Endothelial cell of umbilical vein (primary cell): ENCODE measurements around the gene MGAT5. TPM values are rescaled to one million over a fixed set of nuclear protein-coding genes. Genes with fewer than 3 reads are reported as not detected.

ENCODE experiments used
- BruUV-seq: library from RNA; stranded (reverse); fragments of 400-500 nt; replicated peaks from 2 replicates; lab custom pipeline; 2021; lab: Mats Ljungman, UMichigan
- CTCF ChIA-PET: fragments of 300-600, 350-600 bp; sonication (Branson Sonifier 250); formaldehyde crosslinking; loops from one replicate; lab custom pipeline; 2021; ENCODE audit warnings: antibody characterized with exemption, inconsistent platforms; lab: Charles Lee
- POLR2A ChIA-PET: fragments of 300-600, 350-600 bp; sonication (Branson Sonifier 250); formaldehyde crosslinking; loops from one replicate; lab custom pipeline; 2021; ENCODE audit warnings: antibody characterized with exemption, inconsistent platforms; lab: Charles Lee
- DNase-seq: peaks from one replicate; pipeline ENCODE4 v3.0.0-alpha.2; 2011; ENCODE audit warnings: low read depth, low spot score
- FAIRE-seq: peaks from 2 replicates; lab custom pipeline; 2011; peaks lifted over from hg19 to GRCh38; lab: Jason Lieb, UNC
- H2AFZ ChIP-seq: 2 replicates; pipeline ENCODE4 v1.6.0; 2012; ENCODE audit warnings: low read depth, low read length, control low read depth, inconsistent platforms
- H3K27ac ChIP-seq: 2 replicates; pipeline ENCODE4 v1.5.1; 2011; ENCODE audit warnings: low read depth, mild to moderate bottlenecking, control low read depth, low read length, moderate library complexity; ENCODE audit not compliant: insufficient read depth
- H3K27me3 ChIP-seq, 2 experiments: 2 replicates each; pipeline versions ENCODE4 v1.6.0 to v1.6.1; 2011; ENCODE audit warnings: low read length in 2 of 2, mixed read lengths in 1 of 2; ENCODE audit not compliant: control insufficient read depth in 2 of 2, insufficient read depth in 2 of 2
- H3K36me3 ChIP-seq, 2 experiments: 2 replicates in 1 of 2; 3 replicates in 1 of 2; pipeline ENCODE4 v1.5.1; 2011; ENCODE audit warnings: low read length in 2 of 2, mild to moderate bottlenecking in 1 of 2, moderate library complexity in 1 of 2; ENCODE audit not compliant: control insufficient read depth in 2 of 2, insufficient read depth in 2 of 2; ENCODE audit errors: extremely low read depth in 1 of 2
- H3K4me1 ChIP-seq: 3 replicates; pipeline ENCODE4 v1.5.1; 2011; ENCODE audit warnings: mild to moderate bottlenecking, low read length; ENCODE audit not compliant: control insufficient read depth, insufficient read depth; ENCODE audit errors: extremely low read depth
- H3K4me2 ChIP-seq: 2 replicates; pipeline ENCODE4 v1.6.1; 2011; ENCODE audit warnings: low read length, control low read depth, mixed read lengths; ENCODE audit not compliant: insufficient read depth
- H3K4me3 ChIP-seq, 3 experiments: fragments of 200-600 bp in 1 of 3; sonication (generic), shearing (Covaris generic) in 1 of 3; replicated peaks in 1 of 3; 2 replicates each; pipeline ENCODE4 v1.5.1; 2011 to 2016; ENCODE audit warnings: control low read depth in 3 of 3, low read length in 3 of 3, mild to moderate bottlenecking in 2 of 3, inconsistent platforms in 1 of 3, low read depth in 1 of 3, moderate library complexity in 1 of 3; ENCODE audit not compliant: insufficient read depth in 1 of 3
- H3K79me2 ChIP-seq: 2 replicates; pipeline ENCODE4 v1.6.0; 2012; ENCODE audit warnings: low read length, inconsistent platforms; ENCODE audit not compliant: control insufficient read depth, insufficient read depth
- H3K9ac ChIP-seq: replicated peaks from 2 replicates; pipeline ENCODE3; 2011; ENCODE audit warnings: low read length, control low read depth; ENCODE audit not compliant: insufficient read depth; ENCODE audit errors: extremely low read depth
- H3K9me1 ChIP-seq: replicated peaks from 3 replicates; pipeline ENCODE4 v1.6.0; 2011; ENCODE audit warnings: mild to moderate bottlenecking, low read length; ENCODE audit not compliant: control insufficient read depth, insufficient read depth; ENCODE audit errors: extremely low read depth
- H3K9me3 ChIP-seq: replicated peaks from 2 replicates; pipeline ENCODE4 v1.5.1; 2012; ENCODE audit warnings: low read length, inconsistent platforms; ENCODE audit not compliant: control insufficient read depth, insufficient read depth
- H4K20me1 ChIP-seq: replicated peaks from 2 replicates; pipeline ENCODE3; 2011; ENCODE audit warnings: mild to moderate bottlenecking, low read length; ENCODE audit not compliant: control insufficient read depth, insufficient read depth; ENCODE audit errors: extremely low read depth
- CTCF ChIP-seq, 2 donors: IDR thresholded peaks; 1 replicate in 1 of 2; 2 replicates in 1 of 2; pipeline ENCODE4 v1.5.1; 2011; ENCODE audit warnings: low read length in 2 of 2, mild to moderate bottlenecking in 2 of 2, moderate library complexity in 2 of 2, control low read depth in 1 of 2, inconsistent platforms in 1 of 2, low read depth in 1 of 2; ENCODE audit not compliant: insufficient read depth in 1 of 2; ENCODE audit errors: extremely low read depth in 1 of 2
- EZH2 ChIP-seq: IDR thresholded peaks from 2 replicates; pipeline ENCODE4 v1.6.1; 2012; ENCODE audit warnings: borderline replicate concordance, low read depth, mild to moderate bottlenecking, moderate library complexity, low read length, inconsistent platforms; ENCODE audit not compliant: severe bottlenecking
- GATA2 ChIP-seq: IDR thresholded peaks from 2 replicates; pipeline ENCODE4 v1.7.0; 2011; ENCODE audit warnings: low read depth, mild to moderate bottlenecking, moderate library complexity, mixed read lengths, low read length; ENCODE audit not compliant: insufficient read length, insufficient read depth
- MAX ChIP-seq: IDR thresholded peaks from 2 replicates; pipeline ENCODE4 v1.6.1; 2011; ENCODE audit not compliant: insufficient read depth, insufficient read length
- MYC ChIP-seq: IDR thresholded peaks from one replicate; pipeline ENCODE4 v1.6.1; 2011; ENCODE audit warnings: mild to moderate bottlenecking, low read depth, low read length
- dilution Hi-C: fragments of 300-500 bp; cut with MboI; formaldehyde crosslinking; loops from one replicate; pipeline ENCODE4 v1.15.0; 2019; ENCODE audit warnings: low sequenced_read_pairs; ENCODE audit not compliant: extremely low pct_ligation_motif_present
- intact Hi-C: fragments of 100-400 bp; cut with micrococcal nuclease; formaldehyde crosslinking; loops from one replicate; pipeline ENCODE4 v1.10.0; 2022
- polyA plus RNA-seq, 4 experiments: library from polyadenylated mRNA; depleted of rRNA in 3 of 4; stranded (reverse) in 3 of 4; unstranded in 1 of 4; fragments of >200 nt; gene quantifications; 2 replicates each; pipeline versions ENCODE4 v1.2.1 to v1.2.3, GENCODE V29; 2011 to 2012; ENCODE audit warnings: missing spikeins in 1 of 4
- total RNA-seq: library from RNA; stranded (reverse); gene quantifications from 2 replicates; pipeline ENCODE4 v1.2.3, GENCODE V29; 2021

Gene MGAT5
- total and polyA plus RNA-seq, 2 donors (not counting 3 experiments of a cell fraction or from before 2014, with no cell fraction given) = 17.7 to 84.1 TPM

GRCh38 chr2:134463699-134464022 lies 209.8 kb downstream of the MGAT5 start:
- Histone ChIP-seq H4K20me1 (no peaks in the 10 kb centered on the region), H3K79me2 (no peaks in the 10 kb centered on the region), H3K9me1 (no peaks in the 10 kb centered on the region), H3K27ac (no peak overlapping the region), H3K4me1 (no peaks in the 10 kb centered on the region), H3K36me3 (no peaks in the 10 kb centered on the region), H3K9me3 (no peaks in the 10 kb centered on the region), H3K4me3 (no peak overlapping the region), H3K4me2 (no peak overlapping the region), H3K27me3 (no peaks in the 10 kb centered on the region), H2AFZ (no peak overlapping the region), H3K9ac (no peak overlapping the region)
- intact Hi-C loops (no loop called here), dilution Hi-C loops (no loop called here)
- no TSS peak for BruUV-seq
- no peak for TF ChIP-seq MAX
- no peak for FAIRE-seq
- CTCF ChIA-PET = interaction anchor here (1.0 kb wide), 1 partner anchor 13 kb away, joined by 7 read pairs; no protein-coding TSS in a partner anchor
- POLR2A ChIA-PET = no interaction called here
- DNase-seq = no peak

- Histone ChIP-seq H3K4me3 (no peak overlapping the region), H4K20me1 (no peaks in the 10 kb centered on the region), H3K4me2 (no peak overlapping the region), H2AFZ (no peak overlapping the region), H3K27ac (no peak overlapping the region), H3K9me1 (no peaks in the 10 kb centered on the region), H3K9me3 (no peaks in the 10 kb centered on the region), H3K36me3 (no peaks in the 10 kb centered on the region), H3K4me1 (no peaks in the 10 kb centered on the region), H3K27me3 (no peaks in the 10 kb centered on the region), H3K9ac (no peak overlapping the region), H3K79me2 (no peaks in the 10 kb centered on the region)
- TF ChIP-seq MYC (no peak), EZH2 (no peak), MAX (no peak), CTCF (IDR thresholded peaks at IDR 0.05; ENCODE audit: extremely low read depth in 1 of 2, insufficient read depth in 1 of 2, low read depth in 1 of 2, low read length in 2 of 2) (no peak), GATA2 (no peak)
- intact Hi-C loops = no loop called here
- FAIRE-seq (no peak), DNase-seq (no peak)
- dilution Hi-C loops = no loop called here
- POLR2A ChIA-PET = no interaction called here
- no TSS peak for BruUV-seq
- CTCF ChIA-PET = interaction anchor here (0.9 to 1.2 kb wide), 2 partner anchors 428 to 433 kb away, joined by 3 to 4 read pairs; no protein-coding TSS in a partner anchor
Observed at GRCh38 chr2:134465228-134466105, 211.6 kb downstream of the MGAT5 start.
